GM04503 (cell line): ENCODE results near the gene AMIGO1.

Experiments used
- DNase-seq: peaks from one replicate; pipeline ENCODE4 v3.0.0-alpha.2; 2012; ENCODE audit warnings: low read depth

Gene AMIGO1

GRCh38 chr1:109532365-109533136, 23.0 kb upstream of the AMIGO1 start:
- no peak for DNase-seq

GRCh38 chr1:109531826-109532364, 22.4 kb upstream of the AMIGO1 start:
- no peak for DNase-seq

DNA sequence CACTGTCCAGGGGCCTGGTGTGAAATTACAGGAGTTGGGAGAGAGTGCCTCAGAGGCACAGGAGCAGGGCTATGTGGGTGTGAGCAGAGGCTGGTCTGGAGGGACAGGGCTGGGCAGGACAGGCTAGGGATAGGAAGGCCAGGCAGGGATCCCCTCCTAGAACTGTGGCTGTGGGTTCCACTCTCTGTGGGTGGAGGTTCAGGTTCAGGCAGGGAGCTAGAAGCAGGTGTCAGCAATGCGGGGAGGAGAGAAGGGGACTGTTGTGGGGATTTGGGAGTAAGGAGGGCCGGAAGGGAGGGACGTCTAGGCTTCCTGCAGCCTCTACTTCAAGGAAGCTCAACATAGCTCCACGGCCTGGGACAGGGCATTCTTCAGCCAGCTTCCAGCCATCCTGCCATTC, 21.9 kb upstream of the AMIGO1 start:
- no peak for DNase-seq

DNA sequence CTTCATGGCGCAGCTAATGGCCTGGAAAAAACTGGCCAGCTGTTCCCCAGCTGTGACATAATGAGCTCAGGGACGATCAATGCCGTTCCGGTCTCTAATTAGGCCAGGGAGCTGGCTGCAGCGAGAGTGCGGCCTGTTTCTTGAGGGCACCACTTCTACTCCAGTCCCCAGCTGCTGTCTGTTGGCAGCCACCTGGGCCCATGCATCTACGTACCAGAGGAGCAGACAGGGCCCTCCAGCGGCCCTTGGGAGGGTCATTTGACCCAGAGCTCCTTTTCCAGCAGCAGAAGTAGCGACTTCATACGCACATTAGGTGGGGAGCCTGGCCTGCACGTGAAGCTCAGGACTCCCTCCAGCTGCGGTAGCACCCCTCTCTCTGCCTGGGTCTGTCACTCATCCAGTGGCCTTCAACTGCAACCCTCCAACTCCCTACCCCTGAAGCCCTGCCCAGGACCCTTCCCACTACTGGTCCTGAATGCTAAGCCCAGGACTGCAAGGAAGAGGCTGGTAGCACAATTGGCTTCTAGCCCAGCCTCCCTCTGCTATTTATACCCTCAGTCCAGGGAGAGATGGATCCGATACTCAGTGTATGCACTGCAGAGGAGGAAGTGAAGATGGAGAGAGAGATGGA, 21.0 kb upstream of the AMIGO1 start:
- no peak for DNase-seq

- no peak for DNase-seq
Measured at GRCh38 chr1:109529881-109530456, 20.4 kb upstream of the AMIGO1 start.

DNA sequence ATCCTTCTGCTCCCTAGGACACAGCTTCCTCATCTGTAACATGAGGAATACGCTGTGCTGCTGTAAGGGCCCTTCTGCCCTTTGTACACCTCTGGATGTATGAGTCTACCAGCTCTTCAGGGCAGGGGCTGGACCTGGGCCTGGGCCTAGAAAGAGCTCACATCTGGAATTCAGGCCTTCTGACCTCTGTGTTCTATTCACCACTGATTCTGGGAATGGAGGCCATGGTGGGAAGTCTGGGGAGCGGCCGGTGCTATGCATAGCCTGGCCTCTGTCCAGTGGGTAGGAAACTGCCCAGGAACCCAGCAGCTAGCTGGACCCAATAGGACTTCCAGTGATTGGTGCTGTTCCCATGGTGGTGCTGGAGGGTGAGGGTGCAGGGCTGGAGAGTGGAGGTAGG, 19.2 kb upstream of the AMIGO1 start:
- DNase-seq = no peak

DNA sequence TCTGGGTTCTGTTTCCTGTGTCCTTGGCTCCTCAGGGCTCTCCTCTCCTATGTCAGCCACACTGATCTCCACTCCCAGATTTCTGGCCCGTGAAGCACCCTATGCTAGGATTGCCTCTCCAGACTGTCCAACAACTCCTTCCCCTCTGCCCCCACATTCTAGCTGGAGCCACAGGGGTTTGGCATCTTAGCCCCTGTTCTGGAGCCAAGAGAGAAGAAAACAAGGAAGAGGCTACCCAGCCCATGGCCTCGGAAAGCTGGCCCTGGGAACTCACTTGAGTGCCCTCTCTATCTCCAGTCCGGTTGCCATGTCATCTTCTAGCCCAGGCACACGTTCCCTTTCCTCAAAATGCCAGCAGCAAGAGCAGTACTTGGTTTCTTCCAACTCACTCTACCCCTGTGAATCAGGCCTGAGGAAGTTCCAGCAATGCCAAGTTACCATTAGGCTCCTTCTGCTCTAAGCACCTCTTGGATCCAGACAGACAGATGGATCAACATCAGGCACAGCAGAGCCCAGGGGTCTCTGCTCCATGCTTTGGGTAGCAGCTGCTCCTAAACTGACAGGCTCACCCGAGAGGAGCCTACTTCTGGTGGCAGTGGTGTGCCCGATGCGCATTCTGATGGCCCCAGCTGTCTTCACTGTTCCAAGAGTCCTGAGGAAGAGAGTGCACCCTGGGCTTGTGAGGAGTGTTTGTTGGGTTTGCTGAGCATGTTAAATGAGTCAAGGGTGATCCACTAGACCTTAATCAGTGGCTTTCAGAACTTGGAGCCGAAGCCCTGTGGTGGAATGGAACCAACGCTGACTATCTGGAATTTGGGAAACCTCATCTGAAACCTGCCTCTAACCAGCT, 18.5 kb upstream of the AMIGO1 start:
- no peak for DNase-seq

DNA sequence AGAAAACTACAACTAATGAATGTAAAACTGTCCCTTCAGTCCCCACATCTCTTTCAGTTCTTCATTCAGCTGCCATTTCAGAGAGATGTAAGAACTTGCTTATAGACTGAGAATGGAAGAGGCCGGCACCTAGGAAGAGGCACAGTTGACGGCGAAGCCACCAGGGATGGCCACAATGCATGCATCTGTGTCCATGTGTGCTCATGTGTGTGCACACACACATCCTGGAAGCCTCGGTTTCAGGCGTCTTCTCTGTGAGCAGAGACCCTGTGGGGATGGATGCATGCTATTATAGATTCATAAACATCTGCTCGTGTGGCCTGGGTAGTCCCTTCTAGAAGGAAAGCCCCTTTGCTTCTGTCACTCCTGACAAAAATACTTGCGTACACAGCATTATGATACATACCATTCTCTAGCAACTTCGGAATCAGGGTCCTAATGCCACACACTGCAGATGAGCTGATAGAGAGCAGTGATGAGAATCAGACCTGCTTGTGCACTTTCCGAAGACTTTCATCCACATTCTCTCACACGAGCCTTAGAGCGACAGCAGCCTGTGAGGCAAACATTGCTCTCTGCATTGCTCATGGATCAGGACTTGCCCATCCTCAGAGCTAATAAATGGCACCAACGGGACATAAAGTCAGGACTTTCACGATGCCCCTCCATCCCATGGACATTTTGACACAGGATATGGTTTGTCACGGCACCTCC, 17.7 kb upstream of the AMIGO1 start:
- no peak for DNase-seq

DNA sequence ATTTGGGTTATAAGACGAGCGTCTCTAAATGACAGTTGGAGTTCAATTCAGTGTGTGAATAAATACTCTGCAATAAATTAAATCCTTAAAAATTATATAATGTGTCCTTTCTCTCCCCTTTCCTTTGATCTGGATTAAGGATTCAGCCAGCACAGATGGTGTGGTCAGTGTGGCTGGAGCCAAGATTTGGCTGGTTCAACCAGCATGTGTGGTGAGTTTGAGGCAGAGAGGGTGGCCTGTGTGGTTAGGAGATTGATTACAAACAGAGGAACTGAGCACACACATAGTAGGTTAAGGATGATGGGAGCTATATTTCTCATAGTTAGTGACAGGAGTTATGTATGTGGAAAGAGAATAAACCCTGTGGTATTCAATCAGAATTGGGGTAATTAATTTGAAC, 14.2 kb upstream of the AMIGO1 start:
- no peak for DNase-seq

DNA sequence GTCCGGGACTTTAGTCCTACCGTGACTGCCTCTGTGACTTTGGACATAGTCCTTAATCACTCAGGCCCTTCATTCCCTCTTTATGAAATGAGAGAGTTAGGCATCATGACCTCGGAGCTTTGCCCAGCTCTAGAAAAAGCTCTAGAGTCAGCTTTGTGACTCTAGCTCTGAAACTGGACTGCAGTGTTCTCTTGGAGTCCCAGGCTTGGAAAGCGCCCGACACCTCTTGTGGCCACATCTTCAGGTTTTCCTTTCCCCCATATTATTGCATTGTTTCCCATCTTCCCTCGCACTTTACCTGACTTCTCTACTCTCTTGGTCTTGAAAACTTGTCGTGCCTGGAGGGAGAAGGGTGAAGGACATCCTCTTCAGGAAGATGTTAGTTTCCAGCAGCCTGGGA, 12.5 kb upstream of the AMIGO1 start:
- DNase-seq = no peak

GRCh38 chr1:109521002-109521951, 11.8 kb upstream of the AMIGO1 start:
- DNase-seq = no peak

DNA sequence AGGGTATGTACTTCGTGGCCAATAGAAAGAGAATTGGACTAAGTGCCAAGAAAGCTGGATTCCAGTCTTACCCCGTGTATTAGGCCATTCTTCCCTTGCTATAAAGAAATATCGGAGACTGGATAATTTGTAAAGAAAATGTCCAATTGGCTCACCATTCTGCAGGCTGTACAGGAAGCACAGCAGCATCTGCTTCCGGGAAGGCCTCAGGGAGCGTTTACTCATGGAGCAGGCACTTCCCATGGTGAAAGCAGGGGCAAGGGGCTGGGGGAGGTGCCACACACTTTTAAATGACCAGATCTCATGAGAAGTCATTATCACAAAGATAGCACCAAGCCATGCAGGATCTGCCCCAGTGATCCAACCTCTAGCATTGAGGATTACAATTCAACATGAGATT, 7.8 kb upstream of the AMIGO1 start:
- no peak for DNase-seq

- DNase-seq = no peak
Measured at GRCh38 chr1:109516872-109517271, 7.3 kb upstream of the AMIGO1 start.

GRCh38 chr1:109514846-109515245, 5.3 kb upstream of the AMIGO1 start:
- DNase-seq = no peak

- DNase-seq = no peak
Measured at GRCh38 chr1:109513110-109513710, 3.7 kb upstream of the AMIGO1 start.

GRCh38 chr1:109508873-109509175, 703 bp downstream of the AMIGO1 start:
- DNase-seq = no peak

DNA sequence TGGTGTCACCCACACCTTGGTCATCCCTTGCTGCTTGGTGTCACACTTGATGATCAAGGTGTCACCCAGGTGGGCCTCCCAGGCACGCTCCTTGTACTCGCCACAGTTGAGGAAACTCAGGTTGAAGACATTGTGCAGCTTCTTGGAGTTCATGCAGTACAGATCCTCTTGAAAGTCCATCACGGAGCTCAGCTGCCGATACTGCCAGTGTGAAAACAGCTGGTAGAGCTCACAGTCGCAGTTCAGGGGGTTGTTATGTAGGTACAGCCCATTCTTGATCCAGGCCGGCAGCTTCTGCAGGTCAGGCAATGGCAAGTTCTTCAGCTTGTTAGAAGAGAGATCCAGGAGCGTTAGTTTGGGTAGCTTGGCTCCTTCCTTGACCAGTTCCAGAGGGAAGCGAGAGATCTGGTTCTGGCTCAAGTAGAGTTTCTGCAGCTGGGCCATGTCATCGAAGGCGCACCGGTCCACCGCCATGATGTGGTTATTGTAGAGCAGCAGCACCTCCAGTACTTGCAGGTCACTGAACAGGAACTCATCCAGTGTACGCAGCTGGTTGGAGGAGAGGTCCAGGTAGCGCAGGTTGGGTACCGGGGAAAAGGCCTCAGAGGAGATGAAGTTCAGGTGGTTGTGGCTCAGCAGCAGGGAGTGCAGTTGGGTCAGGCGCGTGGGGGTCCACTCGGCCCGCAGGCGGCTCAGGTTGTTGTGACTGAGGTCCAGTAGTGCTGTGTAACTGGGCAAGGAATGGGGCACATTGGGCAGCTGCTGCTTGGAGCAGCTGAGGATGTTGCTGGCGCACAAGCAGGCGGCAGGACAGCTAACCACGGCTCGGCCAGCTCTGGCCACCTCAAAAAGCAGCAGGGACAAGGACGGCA, 1.3 kb downstream of the AMIGO1 start:
- no peak for DNase-seq

GRCh38 chr1:109504974-109505373, 4.6 kb downstream of the AMIGO1 start:
- DNase-seq = no peak

DNA sequence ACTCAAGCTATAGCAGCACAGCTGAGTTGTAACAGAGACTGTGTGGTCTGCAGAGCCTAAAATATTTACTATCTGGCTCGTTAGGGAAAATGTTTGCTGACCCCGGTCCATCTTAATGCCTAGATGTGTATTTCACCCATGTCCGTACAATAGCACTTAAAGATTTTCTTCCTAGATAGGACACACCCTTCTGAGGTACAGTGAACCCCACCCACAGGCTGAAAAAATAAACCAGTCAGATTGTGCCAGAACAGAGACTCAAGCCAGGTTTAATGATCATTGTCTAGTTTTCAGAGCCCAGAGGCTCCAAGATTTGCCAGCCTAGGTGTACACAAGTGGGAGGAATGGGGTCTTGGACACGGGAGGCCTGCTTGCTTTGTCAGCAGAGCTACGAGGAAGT, 5.6 kb downstream of the AMIGO1 start:
- DNase-seq = no peak
